Amygdala (tissue), 56 donors: ENCODE data around the gene BMP8B.
"Not testable (repeated sequence)": the region's sequence is repeated elsewhere in the genome, so short reads cannot be mapped to it uniquely, and the experiment has no call there.

ENCODE experiments used
- DNase-seq, 56 donors: peaks; one replicate each; lab custom pipeline; 2025; lab: John Stamatoyannopoulos, UW

BMP8B gene

GRCh38 chr1:39816415-39817090, 27.9 kb upstream of the BMP8B start:
- peak in 45 of 56 donors; percentile 2 to 75 (median 37) for DNase-seq

- DNase-seq = no peak
These were observed 24.2 kb upstream of the BMP8B start for GRCh38 chr1:39812913-39813312.

DNA sequence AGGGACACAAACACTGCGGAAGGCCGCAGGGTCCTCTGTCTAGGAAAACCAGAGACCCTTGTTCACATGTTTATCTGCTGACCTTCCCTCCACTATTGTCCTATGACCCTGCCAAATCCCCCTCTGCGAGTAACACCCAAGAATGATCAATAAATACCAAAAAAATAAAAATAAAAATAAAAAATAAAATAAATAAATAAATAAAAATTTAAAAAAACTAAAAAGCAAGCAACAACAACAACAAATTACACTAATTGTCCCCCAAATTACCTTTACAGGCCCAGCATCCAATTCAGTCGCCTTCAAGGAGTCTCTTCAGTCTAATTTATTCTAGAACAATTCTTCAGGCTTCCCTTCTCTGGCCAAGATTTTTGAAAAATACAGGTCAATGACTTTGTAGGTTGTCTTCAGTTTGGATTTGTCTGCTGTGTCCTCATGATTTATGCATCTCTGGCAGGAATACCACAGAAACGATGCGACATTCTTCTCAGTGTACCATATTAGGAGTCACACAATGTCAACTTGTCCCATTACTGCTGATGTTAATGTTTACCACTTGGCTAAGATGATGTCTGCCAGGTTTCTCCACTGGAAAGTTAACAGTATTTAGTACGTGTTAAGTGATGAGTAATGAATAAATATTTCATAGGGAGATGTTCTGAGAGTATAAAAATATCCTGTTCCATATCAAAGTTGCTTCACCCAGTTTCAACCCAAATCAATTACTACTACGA, 20.3 kb upstream of the BMP8B start:
- no peak for DNase-seq

DNA sequence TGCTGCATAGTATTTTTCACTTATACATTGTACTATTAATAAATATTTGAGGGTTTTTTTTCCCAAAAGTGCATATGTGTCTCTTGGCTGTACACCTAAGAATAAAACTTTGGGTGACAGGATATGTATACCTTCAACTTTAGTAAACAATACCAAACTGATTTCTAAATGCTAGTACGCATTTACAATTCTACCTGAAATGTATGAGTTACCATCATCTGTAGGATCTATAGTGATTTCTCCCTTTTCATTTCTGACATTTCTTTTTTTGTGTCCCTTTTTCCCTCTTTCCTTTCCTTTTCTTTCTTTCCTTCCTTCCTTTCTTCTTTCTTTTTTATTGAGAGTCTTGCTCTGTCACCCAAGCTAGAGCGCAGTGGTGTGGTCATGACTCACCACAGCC, 16.7 kb upstream of the BMP8B start:
- no peak for DNase-seq

GRCh38 chr1:39802496-39803260, 14.0 kb upstream of the BMP8B start:
- DNase-seq = no peak

GRCh38 chr1:39800471-39800835, 11.8 kb upstream of the BMP8B start:
- DNase-seq = no peak

- peak in 43 of 56 donors; percentile 8 to 81 (median 50) for DNase-seq
These were observed 11.3 kb upstream of the BMP8B start for GRCh38 chr1:39799770-39800470.

GRCh38 chr1:39798859-39799769, 10.4 kb upstream of the BMP8B start:
- DNase-seq = peak in 38 of 56 donors; percentile 0 to 77 (median 38)

DNA sequence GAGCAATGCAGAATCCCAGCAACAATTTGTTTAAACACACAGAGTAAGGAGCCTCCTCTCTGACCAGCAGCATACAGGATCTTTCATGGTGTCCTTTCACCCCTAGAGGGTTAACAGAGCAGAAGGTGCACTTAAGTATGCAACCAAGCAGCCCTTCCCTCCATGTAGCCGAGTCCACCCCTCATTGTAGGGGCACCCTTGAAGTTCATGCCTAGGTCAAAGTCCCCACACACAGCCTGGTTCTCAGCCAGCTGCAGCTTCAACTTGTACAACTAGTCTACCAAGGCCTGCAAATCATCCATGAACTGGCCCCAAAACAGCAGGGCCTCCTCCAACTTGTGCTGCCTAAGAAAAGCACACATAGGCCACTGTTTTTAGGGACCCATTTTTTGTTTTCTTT, 7.0 kb upstream of the BMP8B start:
- DNase-seq = no peak

GRCh38 chr1:39791838-39792237, 3.2 kb upstream of the BMP8B start:
- DNase-seq = no peak

DNA sequence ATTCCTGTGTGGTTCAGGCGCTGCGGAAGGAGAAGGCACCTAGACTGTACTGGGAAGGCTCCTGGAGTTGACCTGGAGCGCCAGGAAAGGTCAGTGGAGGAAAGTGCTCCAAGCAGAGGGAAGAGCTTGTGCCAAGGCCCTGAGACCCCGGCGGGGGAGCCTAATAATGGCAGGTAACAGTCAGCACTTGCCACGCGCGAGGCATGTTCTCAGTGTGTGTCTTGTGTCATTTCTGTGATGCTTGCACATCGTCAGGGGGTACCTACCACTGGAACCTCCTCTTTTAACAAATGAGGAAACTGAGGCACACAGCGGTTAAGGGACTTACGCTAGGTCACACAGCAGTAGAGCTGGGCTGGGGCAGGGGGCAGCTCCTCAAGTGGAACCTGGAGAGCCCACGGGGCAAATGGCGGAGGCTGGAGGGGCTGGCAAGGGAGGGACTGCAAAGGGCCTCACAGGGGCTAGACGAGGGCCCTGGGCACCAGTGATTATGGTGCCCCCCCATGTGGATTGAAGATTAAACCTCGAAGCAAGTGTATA, 976 bp upstream of the BMP8B start:
- DNase-seq = no peak

- DNase-seq = no peak
These were observed 273 bp downstream of the BMP8B start for GRCh38 chr1:39788426-39788757.

DNA sequence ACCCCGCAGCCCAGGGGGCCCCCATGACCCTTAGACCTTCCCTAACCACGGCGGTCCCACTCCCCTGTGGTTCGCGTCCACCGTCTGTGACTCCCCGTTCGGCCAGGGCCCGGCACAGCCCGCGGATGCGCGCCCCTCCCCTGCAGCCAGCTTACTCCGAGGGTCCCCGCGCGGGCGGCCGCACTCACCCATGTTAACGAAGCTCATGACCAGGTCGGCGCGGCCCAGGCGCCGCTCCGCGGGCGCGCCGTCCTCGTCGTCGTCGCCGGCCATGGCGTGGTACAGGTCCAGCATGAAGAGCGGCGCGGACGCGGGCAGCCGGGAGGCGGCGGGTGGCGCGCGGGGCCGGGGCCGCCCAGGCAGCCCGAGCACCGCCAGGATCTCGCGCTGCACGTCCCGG, 701 bp downstream of the BMP8B start:
- not testable (repeated sequence) for DNase-seq

- peak in 1 of 56 donors; percentile 6 for DNase-seq
These were observed 1.2 kb downstream of the BMP8B start for GRCh38 chr1:39787468-39787867.

- DNase-seq = not testable (repeated sequence)
These were observed 1.6 kb downstream of the BMP8B start for GRCh38 chr1:39787108-39787375.

- DNase-seq = peak in 24 of 56 donors; percentile 1 to 44 (median 18)
These were observed 2.2 kb downstream of the BMP8B start for GRCh38 chr1:39786303-39787107.

DNA sequence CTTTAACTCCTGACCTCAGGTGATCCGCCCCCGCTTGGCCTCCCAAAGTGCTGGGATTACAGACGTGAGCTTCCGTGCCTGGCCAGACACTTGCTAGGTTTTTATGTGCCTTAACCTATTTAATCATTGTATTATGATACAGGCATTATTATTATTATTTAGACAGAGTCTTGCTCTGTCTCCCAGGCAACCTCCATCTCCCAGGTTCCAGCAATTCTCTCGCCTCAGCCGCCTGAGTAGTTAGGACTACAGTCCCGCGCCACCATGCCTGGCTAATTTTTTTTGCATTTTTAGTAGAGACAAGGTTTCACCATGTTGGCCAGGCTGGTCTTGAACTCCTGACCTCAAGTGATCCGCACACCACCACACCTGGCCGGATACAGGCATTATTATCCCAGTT, 6.0 kb downstream of the BMP8B start:
- not testable (repeated sequence) for DNase-seq

DNA sequence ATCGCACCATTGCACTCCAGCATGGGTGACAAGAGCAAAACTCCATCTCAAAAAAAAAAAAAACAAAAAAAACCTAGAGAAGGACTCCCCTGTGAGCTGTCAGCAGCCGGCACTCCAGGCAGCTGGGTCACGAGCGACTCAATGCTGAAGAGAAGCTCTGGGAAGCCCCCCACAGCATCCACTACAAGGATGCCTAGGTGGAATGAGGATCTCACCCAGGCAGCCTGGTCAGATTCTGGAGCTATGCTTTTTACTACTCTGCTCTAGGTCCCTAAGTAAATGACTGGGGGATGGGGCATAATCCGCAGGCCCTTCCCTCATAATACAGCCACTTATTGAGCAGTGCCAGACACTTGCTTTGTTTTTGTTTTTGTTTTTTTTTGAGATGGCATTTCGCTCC, 6.6 kb downstream of the BMP8B start:
- DNase-seq = no peak

DNA sequence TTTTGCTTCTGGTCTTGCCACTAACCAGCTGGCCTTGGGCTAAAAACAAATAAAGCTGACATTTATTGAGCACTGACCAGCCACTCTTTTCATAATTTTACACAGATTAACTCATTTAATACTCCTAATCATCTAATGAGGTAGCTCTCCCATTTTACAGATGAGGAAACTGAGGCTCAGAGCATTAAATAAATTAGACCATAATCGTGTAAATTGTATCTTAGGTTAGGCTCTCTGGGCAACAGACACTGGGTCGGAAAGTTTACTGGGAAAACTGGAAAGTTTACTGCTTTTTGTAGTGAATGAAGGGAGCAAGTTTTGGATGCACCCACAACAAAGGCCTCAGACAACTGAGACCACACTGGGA, 7.3 kb downstream of the BMP8B start:
- DNase-seq = no peak
